ENCODE results near the gene CERCAM.
"Not testable (repeated sequence)": the region's sequence is repeated elsewhere in the genome, so short reads cannot be mapped to it uniquely, and the experiment has no call there.

The CERCAM gene

DNA sequence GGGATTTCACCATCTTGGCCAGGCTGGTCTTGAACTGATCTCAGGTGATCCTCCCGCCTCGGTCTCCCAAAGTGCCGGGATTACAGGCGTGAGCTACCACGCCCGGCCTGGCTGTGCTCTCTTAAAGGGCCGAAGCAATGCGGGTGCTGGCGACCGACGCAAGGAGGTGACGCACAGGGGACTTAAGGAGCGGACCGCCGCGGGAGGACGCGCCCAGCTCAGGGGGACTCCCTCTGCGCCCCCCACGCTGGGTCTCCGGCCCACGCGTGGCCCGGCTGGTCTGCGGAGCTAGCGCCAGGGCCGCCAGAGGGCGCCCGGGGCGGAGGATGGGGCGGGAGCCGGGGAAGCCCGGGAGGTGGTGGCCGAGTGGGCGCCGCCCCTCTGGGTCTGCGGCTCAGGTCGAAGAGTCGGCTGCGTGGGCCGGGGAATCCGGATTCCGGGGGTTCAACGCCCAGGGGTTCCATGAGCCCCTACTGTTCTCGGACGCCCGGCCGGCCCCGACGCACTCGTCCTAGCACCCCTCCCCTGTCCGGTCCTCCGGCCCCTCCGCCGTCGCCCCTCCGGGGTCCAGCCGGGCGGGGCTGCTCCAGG, 502 bp upstream of the CERCAM start:
- no peak for DNase-seq

DNA sequence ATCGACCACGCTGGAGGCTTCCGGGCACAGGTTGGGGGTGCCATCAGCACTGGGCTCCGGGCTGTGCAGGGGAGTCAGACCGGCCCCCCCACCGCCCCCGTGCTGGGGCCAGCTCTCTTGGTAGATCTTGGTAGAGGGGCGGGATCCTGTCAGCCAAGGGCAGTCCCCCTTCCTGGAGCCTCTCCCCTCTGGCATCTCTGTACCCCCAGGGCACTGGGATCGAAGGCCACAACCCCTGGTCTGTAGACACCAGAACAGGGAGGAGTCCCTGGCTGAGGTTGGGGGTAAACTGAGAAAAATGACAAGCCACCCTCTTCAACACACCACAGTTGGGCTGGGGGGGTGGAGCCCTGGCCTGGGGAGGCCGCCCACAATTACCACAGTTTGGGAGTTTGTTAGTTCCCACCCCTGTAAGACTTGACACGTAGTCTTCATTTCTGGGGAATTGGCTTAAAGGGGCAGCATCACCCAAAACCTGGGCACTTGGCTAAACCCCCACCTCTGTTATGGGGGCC, 882 bp downstream of the CERCAM start:
- DNase-seq: no peak

DNA sequence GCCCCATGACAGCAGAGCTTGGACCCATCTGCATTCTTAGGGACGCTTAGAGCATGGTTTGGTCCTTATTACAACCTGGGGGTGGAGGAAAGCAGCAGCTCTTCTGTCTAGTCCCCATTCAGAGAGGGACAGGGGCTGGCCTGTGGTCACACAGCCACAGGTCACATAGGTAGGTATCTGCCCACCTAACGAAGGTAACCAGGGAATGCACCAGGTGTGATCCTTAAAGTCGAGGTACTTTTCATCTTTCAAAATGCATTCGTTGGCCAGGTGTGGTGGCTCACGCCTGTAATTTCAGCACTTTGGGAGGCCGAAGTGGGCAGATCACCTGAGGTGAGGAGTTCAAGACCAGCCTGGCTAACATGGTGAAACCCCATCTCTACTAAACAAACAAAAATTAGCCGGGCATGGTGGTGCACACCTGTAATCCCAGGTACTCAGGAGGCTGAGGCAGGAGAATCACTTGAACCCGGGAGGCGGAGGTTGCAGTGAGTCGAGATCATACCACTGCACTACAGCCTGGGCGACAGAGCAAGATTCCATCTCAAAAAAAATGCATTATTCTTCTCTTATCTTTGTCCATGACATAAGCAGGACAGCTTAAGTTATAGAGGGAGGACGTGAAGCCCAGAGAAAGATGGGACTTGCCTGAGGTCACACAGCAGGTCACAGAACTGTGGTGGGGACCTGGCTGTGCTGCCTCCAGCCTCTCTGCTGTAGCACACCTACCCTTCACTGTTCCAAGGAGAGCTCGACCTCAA, 1.5 kb downstream of the CERCAM start:
- DNase-seq: not testable (repeated sequence)

DNA sequence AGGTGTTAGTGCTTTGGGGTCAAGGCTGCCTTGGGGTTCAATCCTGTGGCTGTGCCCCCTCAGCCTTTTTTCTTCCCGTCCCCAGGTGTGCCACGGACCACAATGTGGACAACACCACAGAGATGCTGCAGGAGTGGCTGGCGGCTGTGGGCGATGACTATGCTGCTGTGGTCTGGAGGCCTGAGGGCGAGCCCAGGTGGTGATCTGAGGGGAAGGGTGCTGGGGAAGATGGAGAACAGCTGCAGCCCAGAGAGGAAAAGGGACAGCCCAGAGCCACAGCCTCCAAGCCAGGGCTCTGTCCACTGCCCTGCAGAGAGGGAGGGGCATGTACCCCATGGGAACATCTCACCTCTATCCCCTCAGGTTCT, 2.1 kb downstream of the CERCAM start:
- DNase-seq: no peak

DNA sequence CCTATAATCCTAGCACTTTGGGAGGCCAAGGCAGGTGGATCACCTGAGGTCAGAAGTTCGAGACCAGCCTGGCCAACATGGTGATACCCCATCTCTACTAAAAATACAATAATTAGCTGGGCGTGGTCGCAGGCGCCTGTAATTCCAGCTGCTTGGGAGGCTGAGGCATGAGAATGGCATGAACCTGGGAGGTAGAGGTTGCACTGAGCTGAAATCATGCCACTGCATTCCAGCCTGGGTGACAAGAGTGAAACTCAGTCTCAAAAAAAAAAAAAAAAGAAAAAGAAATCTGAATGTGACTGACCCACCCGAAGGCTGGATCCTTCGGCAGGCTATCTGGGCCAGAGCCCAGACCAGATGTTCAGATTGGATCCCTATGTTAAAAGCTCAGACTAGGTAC, 2.7 kb downstream of the CERCAM start:
- not testable (repeated sequence) for DNase-seq

DNA sequence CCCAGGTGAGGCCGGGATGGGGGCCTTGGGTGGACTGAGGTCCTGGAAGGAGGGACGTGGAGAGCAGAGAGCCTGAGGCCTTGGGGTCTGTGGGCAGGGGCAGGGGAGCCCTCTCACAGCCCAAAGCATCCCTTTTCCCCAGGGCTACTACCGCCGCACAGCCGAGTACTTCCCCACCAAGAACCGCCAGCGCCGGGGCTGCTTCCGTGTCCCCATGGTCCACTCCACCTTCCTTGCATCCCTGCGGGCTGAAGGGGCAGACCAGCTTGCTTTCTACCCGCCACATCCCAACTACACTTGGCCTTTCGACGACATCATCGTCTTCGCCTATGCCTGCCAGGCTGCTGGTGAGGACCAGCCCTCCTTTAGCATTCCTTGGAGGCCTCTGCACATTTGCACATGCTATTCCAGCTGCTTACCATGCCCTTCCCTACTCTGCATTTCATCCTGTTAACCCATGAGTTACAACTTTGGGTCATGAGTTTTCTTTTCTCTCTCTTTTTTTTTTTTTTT, 3.7 kb downstream of the CERCAM start:
- DNase-seq: no peak

DNA sequence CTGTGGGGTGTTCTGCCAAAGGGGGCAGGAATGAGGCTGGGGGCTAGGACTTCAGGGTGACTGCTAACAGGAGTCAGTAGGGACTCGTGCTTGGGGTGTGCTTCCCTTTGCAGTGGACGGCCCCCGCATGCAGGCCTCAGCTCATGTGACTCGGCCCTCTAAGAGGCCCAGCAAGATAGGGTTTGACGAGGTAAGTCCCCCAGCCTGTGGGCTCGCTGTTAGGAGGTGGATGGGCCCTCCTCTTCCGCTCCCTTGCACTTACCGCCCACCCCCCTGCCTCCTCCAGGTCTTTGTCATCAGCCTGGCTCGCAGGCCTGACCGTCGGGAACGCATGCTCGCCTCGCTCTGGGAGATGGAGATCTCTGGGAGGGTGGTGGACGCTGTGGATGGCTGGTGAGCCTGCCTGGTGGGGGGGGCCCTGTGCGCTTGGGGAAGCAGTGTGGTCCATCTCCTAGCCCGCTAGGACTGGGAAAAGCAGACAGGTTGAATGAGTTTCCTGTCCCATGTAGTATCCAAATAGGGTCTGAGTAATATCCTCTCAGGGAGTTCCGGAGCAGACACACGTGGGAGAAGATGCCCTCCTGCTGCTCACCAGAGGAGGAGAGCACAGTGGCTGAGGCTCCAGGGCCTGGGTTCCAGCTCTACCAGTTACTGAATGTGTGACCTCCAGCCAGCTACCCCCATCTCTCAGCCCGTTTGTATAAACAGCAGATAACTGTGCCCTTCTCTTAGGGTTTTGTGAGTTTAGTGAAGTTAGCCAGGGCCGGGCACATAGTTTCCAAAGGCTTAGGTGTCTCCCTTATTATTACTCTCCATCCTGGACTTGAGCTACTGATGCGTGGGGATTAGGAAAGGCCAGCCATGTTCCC, 8.2 kb downstream of the CERCAM start:
- no peak for DNase-seq

DNA sequence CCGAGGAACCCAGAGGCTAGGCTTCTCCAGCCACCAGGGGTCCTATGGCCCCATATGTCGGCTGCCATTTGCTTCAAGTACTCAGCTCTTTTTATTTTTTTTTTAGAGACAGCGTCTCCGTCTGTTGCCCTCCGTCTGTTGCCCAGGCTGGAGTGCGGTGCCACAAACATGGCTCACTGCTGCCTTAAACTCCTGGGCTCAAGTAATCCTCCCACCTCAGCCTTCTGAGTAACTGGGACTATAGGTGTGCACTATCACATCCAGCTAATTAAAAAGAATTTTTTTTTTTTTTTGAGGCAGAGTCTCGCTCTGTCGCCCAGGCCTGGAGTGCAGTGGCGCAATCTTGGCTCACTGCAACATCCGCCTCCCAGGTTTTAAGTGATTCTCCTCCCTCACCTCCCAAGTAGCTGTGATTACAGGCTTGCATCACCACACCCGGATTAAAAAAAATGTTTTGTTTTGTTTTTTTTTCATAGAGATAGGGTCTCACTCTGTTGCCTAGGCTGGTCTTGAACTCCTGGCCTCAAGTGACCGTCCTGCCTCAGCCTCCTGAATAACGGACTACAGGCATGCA, 8.9 kb downstream of the CERCAM start:
- DNase-seq: no peak

DNA sequence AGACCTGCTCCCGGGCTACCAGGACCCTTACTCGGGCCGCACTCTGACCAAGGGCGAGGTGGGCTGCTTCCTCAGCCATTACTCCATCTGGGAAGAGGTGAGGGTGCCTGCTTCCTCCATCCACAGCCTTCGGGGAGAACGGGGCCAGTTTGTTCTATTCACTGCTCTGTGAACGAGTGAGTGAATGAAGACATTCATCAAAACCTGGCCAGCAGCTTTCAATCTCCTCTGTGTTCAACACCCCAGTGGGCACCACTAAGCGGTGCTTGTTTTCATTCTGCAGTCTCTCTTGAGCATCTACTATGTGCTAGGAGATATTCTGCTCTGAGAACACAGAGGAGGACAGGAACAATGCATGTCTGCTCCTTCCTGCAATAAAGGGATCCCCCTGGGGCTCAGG, 10.6 kb downstream of the CERCAM start:
- no peak for DNase-seq

DNA sequence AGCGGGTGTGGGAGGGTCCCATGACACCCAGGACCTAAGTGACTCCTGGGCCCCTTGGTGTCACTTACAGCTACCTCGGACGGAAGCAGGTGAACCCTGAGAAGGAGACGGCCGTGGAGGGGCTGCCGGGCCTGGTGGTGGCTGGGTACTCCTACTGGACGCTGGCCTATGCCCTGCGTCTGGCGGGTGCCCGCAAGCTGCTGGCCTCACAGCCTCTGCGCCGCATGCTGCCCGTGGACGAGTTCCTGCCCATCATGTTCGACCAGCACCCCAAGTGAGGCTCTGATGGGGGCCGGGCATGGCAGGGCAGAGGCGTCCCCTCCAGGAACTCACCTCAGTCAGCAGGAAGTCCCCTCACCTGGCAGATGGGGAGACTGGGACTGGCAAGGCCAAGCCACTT, 13.7 kb downstream of the CERCAM start:
- no peak for DNase-seq

DNA sequence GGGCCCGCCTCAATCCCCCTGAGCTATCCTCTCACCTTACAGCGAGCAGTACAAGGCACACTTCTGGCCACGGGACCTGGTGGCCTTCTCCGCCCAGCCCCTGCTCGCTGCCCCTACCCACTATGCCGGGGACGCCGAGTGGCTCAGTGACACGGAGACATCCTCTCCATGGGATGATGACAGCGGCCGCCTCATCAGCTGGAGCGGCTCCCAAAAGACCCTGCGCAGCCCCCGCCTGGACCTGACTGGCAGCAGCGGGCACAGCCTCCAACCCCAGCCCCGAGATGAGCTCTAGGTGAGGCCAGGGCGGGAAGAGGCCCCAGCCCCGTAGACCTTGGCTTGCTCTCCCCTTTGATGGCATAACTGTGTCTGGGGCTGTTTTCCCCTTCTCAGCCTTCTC, 15.0 kb downstream of the CERCAM start:
- DNase-seq: no peak

DNA sequence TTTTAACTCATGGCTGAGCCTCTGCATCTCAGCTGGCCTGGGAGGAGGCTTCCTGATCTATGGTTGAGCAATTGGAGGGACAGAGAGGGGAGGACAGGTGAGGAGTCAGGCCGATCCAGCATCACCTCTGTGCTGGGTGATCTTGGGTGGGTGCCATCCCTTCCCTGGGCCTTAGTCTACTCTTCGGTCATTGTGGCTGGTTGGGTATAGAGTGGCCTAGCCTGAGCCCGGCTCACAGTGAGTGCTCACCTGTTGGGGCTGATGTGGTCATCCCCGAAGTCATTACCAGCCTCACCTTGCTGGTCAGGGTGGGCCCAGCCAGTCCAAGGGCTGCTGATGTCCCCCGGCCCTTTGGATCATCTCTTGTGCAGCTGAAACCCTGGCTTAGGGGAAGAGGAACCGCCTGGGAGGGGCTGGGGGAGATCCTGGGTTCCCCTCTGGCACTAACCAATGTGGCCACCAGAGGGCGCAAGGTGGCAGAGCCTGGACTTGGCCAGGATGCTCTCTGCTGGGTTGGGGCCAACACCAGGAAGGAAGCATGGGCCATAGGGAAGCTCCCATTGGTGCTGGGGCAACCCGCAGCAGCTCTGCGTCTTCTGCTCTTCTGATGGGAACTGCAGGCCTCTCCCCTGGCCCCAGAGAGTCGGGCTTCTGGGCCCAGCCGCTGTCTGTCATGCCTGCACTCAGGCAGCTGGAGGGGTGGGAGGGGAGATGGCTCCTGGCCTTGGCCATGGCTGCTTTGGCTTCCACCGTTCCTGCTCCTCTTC, 17.9 kb downstream of the CERCAM start:
- DNase-seq: peak; percentile 70

DNA sequence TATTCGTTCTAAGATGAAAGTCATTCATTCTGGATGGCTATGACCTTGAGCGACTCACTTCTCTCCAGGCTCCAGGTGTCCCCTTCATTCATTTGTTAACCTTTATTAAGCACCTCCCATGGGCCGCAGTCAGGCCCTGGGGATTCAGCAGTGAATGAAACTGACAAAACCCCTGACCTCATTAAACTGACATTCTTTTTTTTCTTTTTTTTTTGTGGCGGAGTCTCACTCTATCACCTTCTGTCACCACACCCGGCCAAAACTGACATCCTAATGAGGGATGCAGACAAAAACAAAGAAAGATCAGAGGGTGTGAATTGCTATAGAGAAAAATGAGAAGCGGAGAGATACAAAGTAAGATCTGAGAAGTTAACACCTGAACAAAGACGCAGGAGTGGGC, 18.6 kb downstream of the CERCAM start:
- no peak for DNase-seq

DNA sequence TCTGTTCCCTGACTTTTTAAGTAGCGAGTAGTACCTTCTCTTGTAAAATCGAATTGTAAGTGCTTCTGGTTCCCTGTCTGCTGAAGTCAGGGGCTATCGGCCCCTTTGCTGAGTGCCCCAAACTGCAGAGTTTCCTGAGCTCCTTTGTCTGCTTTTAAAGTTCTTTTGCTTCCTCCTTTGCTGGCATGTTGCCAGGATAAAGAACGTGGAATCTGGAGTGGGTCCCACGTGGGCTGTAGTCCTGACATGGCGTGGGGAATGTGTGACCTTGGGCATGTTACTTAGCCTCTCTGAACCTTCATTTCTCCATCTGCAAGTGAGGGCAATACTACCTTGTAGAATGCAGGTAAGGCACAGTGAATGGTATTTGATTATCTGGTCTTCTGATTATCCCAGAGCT, 21.5 kb downstream of the CERCAM start:
- DNase-seq: no peak

DNA sequence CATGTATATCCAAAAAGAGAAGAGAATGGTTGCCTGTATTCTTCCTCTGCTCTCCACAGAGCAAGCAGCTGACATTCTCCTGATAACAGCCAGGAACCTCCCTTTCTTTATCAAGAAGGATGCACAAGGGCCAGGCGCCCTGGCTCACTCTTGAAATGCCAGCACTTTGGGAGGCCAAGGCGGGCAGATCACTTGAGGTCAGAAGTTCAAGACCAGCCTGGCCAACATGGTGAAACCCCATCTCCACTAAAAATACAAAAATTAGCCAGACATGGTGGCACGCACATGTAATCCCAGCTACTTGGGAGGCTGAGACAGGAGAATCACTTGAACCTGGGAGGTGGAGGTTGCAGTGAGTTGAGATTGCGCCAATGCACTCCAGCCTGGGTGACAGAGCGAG, 25.8 kb downstream of the CERCAM start:
- not testable (repeated sequence) for DNase-seq

DNA sequence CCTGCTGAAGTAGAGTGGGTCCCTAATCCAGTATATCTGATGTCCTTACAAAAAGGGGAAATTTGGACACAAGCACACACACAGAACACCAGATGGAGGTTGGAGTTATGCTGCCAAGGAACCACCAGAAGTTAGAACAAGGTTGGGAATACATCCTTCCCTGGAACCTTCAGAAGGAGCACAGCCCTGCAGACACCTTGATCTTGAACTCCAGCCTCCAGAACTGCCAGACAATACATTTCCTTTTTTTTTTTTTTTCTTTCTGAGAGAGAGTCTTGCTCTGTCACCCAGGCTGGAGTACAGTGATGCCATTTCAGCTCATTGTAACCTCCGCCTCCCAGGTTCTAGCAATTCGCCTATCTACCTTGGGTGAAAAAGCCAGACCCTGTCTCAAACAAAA, 28.1 kb downstream of the CERCAM start:
- no peak for DNase-seq

DNA sequence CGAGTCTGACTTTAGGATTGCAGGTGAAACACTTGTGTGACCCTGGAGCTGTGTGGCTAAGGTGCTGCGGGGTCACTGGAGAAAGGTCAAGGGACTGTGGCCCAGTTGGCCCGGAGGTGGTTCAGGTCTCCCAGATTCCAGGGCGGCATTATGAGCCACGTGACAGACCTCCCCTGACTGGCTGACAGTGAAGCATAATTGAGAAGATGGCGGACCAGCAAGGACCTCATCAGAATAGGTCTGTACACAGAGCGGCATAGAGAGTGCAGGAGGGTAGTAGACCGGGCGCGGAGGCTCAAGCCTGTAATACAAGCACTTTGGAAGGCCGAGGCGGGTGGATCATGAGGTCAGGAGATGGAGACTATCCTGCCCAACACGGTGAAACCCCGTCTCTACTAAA, 34.3 kb downstream of the CERCAM start:
- DNase-seq: no peak

DNA sequence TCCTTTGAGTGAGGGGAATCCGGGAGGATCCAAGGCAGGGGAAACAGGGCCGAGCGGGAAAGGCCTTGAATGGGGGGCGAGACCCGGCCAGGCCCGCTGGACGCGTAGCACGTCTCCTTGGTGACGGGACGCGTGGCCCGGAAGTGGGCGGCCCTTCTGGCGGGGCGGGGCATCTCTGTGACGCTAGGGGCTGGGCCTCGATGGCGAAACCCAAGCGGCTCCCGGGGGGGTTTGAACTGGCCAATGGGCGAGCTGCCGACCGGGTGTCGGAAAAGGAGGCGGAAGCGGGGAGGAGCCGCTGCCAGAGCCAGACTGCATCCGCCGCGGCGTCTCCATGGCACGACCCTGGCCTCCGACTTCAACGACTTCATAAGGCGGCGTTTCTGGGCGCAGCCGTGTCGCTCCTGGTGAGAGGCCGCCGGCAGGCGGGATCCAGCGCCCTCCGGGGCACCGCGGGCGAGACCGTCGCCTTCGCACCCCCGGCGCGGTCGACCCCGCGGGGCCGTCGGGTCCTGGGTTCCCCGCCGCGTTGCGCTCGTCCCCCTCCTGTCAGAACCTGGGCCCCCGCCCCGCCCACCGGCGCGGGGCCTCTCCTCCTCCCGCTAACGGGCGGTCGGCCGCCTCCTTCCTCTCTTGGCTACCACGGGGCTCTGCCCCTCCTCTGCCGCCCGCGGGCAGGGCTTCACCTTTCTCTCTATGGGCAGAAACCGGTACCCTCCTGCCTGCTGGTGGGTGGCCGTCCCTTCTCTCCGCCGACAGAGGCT, 35.4 kb downstream of the CERCAM start, which contains the start of gene ODF2:
TSS of gene ODF2 (plus strand) at position 158 of the 764 bp plus-strand sequence. CDS start at position 244, 86 bp downstream.
- DNase-seq: peak; percentile 89

DNA sequence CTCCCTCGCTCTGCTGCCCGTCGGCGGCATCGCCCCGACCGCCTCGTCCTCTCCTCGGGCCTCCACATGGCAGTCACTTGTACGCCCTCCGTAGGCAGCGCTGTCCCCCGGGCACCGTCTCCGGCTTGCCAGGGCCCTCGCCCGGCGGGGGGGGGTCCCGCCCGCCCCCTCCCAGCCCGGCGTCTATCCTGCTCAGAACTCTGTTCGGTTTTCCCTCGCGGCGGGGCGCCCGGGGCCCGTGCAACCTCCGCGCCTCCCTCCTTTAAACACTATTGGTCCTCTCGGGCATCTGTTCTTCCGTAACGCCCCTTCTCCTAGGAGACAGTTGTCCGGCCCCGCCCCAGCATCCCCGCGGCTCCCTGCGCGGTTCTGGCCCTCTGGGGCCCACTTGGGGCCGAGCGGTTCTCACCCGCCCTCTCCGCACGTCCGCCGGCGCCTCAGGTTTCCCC, 36.0 kb downstream of the CERCAM start:
- peak; percentile 32 for DNase-seq

DNA sequence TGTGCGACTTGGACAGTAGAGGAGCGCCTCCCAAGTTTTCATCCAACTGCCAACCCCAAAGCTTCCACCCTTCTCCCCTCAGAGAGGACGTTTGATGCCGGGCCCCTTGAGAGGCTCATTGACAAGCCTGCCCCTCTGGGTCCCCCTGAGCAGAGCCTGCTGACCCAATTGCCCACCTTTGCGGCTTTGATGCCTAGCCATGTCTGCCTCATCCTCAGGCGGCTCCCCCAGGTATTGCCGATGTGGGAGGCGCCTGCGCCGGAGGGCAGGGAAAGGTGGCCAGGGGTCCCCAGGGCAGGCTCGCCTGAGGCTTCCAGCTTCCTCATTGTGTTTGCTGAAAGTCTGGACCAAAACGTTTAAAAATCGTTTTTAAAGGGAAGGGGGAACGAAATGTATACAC, 36.5 kb downstream of the CERCAM start:
- DNase-seq: no peak

DNA sequence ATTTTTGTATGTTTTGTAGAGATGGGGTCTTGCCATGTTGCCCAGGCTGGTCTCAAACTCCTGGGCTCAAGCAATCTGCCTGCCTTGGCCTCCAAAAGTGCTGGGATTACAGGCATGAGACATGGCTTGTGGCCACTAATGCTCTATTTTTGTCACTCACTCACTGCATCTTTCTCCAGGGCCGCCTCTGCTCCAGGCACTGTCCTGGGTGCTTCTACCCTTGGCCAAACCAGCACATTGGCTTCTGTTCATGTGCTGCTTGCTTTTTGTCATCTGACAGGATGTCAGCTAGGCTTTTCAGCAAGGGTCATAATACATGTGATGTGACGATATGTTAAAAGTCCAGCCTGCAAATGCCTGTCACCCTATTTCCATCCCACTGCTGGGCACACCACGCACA, 38.4 kb downstream of the CERCAM start:
- no peak for DNase-seq

Measured in NCI-H1048 (cell line).